Choroid plexus epithelial cell (primary cell): Measurements from ENCODE around the gene SHB.

Source experiments
- DNase-seq: peaks from one replicate; pipeline ENCODE4 v3.0.0-alpha.2; 2010; ENCODE audit warnings: low read depth
- H3K4me3 ChIP-seq: 2 replicates; pipeline ENCODE4 v1.5.1; 2011; ENCODE audit warnings: low read depth, mild to moderate bottlenecking, control low read depth, low read length, moderate library complexity
- TF ChIP-seq, protein P1 (sequence below): conservative IDR thresholded peaks from 2 replicates; pipeline ENCODE4 v1.5.1; 2011; ENCODE audit warnings: low read depth, mild to moderate bottlenecking, control low read depth, inconsistent platforms, low read length, moderate library complexity

SHB gene

DNA sequence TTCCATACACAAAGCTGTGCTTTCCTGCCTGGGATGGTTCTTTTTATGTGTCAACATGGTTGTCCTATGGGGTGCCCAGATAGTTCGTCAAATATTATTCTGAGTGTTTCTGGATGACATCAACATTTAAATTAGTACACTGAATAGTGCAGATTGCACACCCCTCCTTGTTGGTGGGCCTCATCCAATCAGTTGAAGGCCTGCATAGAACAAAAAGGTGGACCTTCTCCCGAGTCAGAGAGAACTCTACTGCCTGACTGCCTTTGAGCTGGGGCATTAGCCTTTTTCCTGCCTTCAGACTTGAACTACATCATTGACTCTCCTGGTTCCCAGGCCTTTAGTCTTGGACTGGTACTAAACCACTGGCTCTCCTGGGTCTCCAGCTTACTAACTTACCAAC, 80.4 kb downstream of the SHB start:
- DNase-seq: no peak
- TF ChIP-seq, protein P1, sequence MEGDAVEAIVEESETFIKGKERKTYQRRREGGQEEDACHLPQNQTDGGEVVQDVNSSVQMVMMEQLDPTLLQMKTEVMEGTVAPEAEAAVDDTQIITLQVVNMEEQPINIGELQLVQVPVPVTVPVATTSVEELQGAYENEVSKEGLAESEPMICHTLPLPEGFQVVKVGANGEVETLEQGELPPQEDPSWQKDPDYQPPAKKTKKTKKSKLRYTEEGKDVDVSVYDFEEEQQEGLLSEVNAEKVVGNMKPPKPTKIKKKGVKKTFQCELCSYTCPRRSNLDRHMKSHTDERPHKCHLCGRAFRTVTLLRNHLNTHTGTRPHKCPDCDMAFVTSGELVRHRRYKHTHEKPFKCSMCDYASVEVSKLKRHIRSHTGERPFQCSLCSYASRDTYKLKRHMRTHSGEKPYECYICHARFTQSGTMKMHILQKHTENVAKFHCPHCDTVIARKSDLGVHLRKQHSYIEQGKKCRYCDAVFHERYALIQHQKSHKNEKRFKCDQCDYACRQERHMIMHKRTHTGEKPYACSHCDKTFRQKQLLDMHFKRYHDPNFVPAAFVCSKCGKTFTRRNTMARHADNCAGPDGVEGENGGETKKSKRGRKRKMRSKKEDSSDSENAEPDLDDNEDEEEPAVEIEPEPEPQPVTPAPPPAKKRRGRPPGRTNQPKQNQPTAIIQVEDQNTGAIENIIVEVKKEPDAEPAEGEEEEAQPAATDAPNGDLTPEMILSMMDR: no peak
- H3K4me3 ChIP-seq: no peak overlapping the region

DNA sequence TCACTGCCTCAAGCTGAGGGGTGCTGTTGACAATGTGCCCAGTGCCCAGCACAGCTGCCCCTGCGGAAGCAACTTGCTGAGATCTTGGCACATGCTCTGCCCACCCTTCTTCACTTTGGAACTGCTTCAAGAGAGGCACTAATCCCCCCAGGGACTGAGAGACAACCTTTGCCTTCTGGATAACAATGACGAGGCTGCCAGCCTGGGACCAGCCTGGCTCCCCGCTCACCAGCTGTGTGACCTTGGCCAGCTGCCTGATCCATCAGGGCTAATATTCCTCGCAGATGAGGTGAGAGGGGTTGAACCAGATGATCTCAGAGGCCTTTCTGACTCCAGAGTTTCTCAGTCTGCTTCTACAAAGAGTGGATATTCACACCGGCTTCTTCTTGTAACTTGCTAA, 81.0 kb downstream of the SHB start:
- TF ChIP-seq, protein P1: no peak
- DNase-seq: no peak
- no peak overlapping the region for H3K4me3 ChIP-seq

DNA sequence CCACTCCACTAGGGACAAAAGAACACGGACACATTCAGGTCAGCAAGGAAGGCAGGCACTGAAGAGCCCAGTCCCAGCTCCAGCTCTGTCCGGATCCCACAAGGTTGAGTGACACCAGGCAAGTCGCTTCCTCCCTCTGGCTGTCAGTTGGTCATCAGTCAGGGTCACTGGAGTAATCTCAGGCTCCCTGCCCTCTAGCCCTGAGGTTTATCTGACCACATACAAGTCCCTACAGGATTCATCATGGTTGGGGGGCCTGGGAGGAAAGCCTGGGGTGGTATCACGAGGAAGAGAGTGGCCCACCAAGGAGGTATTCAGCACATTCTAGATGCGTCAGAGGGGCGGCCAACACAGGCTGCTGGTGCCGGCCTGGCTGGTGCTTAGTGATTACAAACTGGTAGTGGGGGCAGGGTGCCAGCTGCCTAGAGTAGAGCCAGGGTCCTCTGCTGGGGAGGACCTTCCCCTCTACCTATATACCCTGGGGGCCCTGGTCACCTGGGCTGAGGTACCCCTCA, 81.5 kb downstream of the SHB start:
- DNase-seq: no peak
- TF ChIP-seq, protein P1: no peak
- H3K4me3 ChIP-seq: no peak overlapping the region

DNA sequence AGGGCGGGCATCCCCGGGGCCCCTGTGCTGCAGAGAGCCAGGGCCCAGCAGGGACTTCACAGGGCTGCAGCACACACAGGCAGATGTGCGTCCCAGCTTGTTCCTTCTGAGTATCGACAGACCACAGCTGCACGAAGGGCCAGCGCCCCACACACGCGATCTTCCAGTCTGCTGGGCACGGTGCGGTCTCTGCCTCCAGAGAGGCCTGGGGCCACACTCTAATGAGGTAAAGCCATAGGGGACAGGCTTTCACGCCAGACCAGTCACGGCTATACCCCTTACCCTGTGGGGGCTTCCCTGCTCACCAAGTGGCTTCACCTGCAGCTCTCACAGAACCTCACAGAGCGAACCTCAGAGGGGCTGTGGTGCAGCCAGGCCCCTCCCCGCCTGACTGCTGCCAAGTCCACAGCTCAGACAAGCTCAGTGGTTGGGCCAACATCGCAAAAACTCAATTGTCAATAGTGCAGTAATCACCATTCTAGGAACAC, 82.2 kb downstream of the SHB start:
- TF ChIP-seq, protein P1: no peak
- no peak overlapping the region for H3K4me3 ChIP-seq
- no peak for DNase-seq

DNA sequence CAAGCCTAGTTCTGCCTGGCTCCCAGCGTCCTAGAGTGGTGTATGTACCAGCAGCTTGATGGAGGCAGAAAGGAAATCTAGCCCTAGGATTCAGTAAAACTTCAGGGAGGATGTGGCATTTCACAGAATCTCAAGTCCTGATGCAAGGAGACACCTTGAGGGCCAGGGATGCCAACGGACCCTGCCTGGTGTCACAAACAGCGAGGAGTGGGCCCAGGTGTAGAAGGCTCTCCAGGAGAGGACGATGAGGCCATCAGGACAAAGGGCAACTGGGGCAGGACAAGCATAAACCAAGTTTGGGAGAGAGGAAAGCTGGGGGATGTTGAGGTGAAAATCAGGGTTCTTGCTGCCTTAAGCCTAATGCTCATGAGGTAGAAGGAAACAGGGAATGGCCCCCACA, 83.0 kb downstream of the SHB start:
- DNase-seq: no peak
- TF ChIP-seq, protein P1: no peak
- H3K4me3 ChIP-seq: no peak overlapping the region

DNA sequence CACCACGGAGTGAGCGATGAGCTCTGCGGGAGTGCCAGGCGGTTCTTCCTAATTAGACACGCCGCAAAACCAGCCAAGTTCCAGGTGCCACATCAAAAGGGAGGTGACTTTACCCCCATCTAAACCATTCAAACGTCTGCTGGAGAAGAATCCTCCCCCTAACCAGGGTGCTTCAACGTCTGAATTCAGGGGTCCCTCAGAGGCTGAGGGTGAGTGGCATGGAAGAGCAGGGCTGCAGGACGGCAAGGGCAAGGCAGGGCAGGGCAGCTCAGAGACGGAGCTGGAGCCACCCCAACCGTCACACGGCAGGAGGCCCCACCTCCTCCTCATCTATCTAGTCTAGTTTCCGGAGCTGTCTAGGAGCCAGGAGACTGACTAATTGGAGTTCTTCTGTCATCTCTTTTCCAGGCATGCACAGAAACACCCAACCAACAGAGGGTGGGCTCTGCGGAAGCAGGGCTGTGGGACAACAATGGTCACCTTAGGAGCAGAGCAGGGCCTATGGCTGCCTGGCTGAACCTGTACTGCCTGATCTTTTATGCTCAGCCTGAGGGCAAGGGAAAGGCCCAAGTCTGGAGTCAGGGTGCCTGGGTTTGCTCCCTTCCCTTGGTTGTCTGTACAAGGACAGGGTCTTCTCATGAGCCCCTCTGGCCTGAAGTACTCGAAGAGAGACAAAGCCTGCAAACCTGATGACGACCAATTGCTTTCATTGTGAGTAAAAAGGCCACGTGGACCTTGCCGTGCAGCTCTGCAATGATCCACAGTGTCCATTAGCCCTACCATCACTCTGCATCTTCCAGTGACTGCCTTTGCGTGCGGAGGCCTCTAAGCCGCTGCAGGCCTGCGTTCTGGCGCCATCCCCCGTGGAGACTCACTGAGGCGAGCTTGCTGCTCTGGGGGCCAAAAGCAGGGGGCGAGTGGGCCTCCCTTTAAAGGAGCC, 84.1 kb downstream of the SHB start:
- H3K4me3 ChIP-seq: no peak overlapping the region
- DNase-seq: peak; percentile 77
- TF ChIP-seq, protein P1: peak; percentile 36
